K562 (cell line): ENCODE data around the gene COL4A5. TPM values are rescaled to one million over a fixed set of nuclear protein-coding genes. Genes with fewer than 3 reads are reported as not detected.

Source experiments
- ATAC-seq: fragments of 200-7000 bp; cut with Tn5 transposase; 3 replicates; pipeline ENCODE4 v1.9.1; 2020; ENCODE audit warnings: moderate library complexity
- BruUV-seq: library from RNA; stranded (reverse); fragments of 400-500 nt; replicated peaks from 2 replicates; lab custom pipeline; 2021; lab: Mats Ljungman, UMichigan
- CTCF ChIA-PET: fragments of 300-600 bp; formaldehyde crosslinking; extraction: SDS; loops from one replicate; lab custom pipeline; 2021; ENCODE audit warnings: low intra/inter-chr PET ratio; lab: Yijun Ruan, JAX
- POLR2A ChIA-PET: fragments of 300-600, 350-650 bp; sonication (Branson Sonifier 250); formaldehyde crosslinking; extraction: SDS; loops from one replicate; lab custom pipeline; 2021; ENCODE audit warnings: antibody characterized with exemption, inconsistent platforms; lab: Yijun Ruan, JAX
- DNase-seq, 4 experiments: peaks; one replicate each; pipeline versions ENCODE4 v3.0.0 to v3.0.0-alpha.2; 2011 to 2018; ENCODE audit warnings: low spot score in 3 of 4, mixed read lengths in 3 of 4; ENCODE audit errors: extremely low read depth in 1 of 4
- FAIRE-seq: peaks from 2 replicates; lab custom pipeline; 2011; peaks lifted over from hg19 to GRCh38; lab: Jason Lieb, UNC
- H2AFZ ChIP-seq: 2 replicates; pipeline ENCODE4 v1.6.0; 2011; ENCODE audit warnings: low read depth, low read length, control low read depth, inconsistent platforms
- H3K27ac ChIP-seq: fragments of 200-600 bp; 3 replicates; pipeline ENCODE4 v1.8.0; 2011; ENCODE audit warnings: low read depth, mild to moderate bottlenecking, control low read depth, inconsistent platforms, low read length, moderate library complexity, mixed read lengths; ENCODE audit errors: extremely low read depth
- H3K27me3 ChIP-seq, 2 experiments: fragments of 300-600 bp in 1 of 2; 2 replicates in 1 of 2; 3 replicates in 1 of 2; pipeline versions ENCODE4 v1.6.0 to v1.8.0; 2011; ENCODE audit warnings: inconsistent platforms in 2 of 2, low read length in 2 of 2, mild to moderate bottlenecking in 1 of 2, mixed read lengths in 1 of 2, moderate library complexity in 1 of 2; ENCODE audit not compliant: control insufficient read depth in 2 of 2, insufficient read depth in 2 of 2
- H3K36me3 ChIP-seq: fragments of 300-600 bp; 3 replicates; pipeline ENCODE4 v1.8.0; 2011; ENCODE audit warnings: mild to moderate bottlenecking, low read length, inconsistent platforms; ENCODE audit not compliant: control insufficient read depth, insufficient read depth
- H3K4me1 ChIP-seq, 2 experiments: fragments of 200-600 bp in 1 of 2; replicated peaks in 1 of 2; 2 replicates in 1 of 2; 3 replicates in 1 of 2; pipeline versions ENCODE4 v1.5.1 to v1.8.0; 2011; ENCODE audit warnings: inconsistent platforms in 2 of 2, low read length in 2 of 2, mild to moderate bottlenecking in 1 of 2, mixed read lengths in 1 of 2, moderate library complexity in 1 of 2; ENCODE audit not compliant: control insufficient read depth in 2 of 2, insufficient read depth in 2 of 2
- H3K4me2 ChIP-seq: 2 replicates; pipeline ENCODE4 v1.6.1; 2011; ENCODE audit warnings: low read length, control low read depth, inconsistent platforms, mixed read lengths; ENCODE audit not compliant: insufficient read depth
- H3K4me3 ChIP-seq: fragments of 200-600 bp; sonication (generic), shearing (Covaris generic); 2 replicates; pipeline ENCODE4 v1.5.1; 2016; ENCODE audit warnings: control low read depth, inconsistent platforms
- H3K79me2 ChIP-seq: fragments of 200-600 bp; 3 replicates; pipeline ENCODE4 v1.8.0; 2011; ENCODE audit warnings: low read length, inconsistent platforms; ENCODE audit not compliant: control insufficient read depth, insufficient read depth
- H3K9ac ChIP-seq, 2 experiments: 2 replicates each; pipeline versions ENCODE4 v1.6.0 to v1.6.1; 2011; ENCODE audit warnings: low read depth in 2 of 2, low read length in 2 of 2, control low read depth in 1 of 2, inconsistent platforms in 1 of 2, mild to moderate bottlenecking in 1 of 2, mixed read lengths in 1 of 2; ENCODE audit not compliant: insufficient read depth in 1 of 2
- H3K9me1 ChIP-seq: one replicate; pipeline ENCODE4 v1.6.0; 2011; ENCODE audit warnings: inconsistent platforms, mild to moderate bottlenecking, low read length, moderate library complexity; ENCODE audit not compliant: control insufficient read depth, insufficient read depth
- H3K9me3 ChIP-seq: replicated peaks from 2 replicates; pipeline ENCODE4 v1.5.1; 2011; ENCODE audit warnings: low read depth, low read length, inconsistent platforms; ENCODE audit not compliant: control insufficient read depth, insufficient read depth
- H4K20me1 ChIP-seq: replicated peaks from 2 replicates; pipeline ENCODE4 v1.6.1; 2011; ENCODE audit warnings: low read length, inconsistent platforms, mixed read lengths; ENCODE audit not compliant: control insufficient read depth, insufficient read depth
- CBFA2T3 ChIP-seq: fragments of 450-650 bp; IDR thresholded peaks from 2 replicates; pipeline ENCODE4 v1.6.1; 2017
- CC2D1A ChIP-seq: fragments of 450-650 bp; IDR thresholded peaks from 2 replicates; pipeline ENCODE4 v1.6.1; 2017; ENCODE audit warnings: mild to moderate bottlenecking
- CREB1 ChIP-seq, 2 experiments: sonication (generic) in 1 of 2; formaldehyde crosslinking in 1 of 2; IDR thresholded peaks; 2 replicates each; pipeline versions ENCODE4 v1.6.1 to v1.8.0; 2012 to 2022; ENCODE audit warnings: inconsistent platforms in 1 of 2, mild to moderate bottlenecking in 1 of 2, missing genetic modification reagents in 1 of 2, moderate library complexity in 1 of 2
- GATA2 ChIP-seq: sonication (generic); formaldehyde crosslinking; IDR thresholded peaks from 2 replicates; pipeline ENCODE4 v1.4.0; 2020; ENCODE audit warnings: mild to moderate bottlenecking, missing genetic modification reagents
- HDGF ChIP-seq: fragments of 450-650 bp; IDR thresholded peaks from 2 replicates; pipeline ENCODE4 v1.6.1; 2016
- LEF1 ChIP-seq: fragments of 450-650 bp; IDR thresholded peaks from 2 replicates; pipeline ENCODE4 v1.6.1; 2016; ENCODE audit warnings: mild to moderate bottlenecking
- MAFK ChIP-seq: IDR thresholded peaks from 2 replicates; pipeline ENCODE4 v1.6.1; 2011; ENCODE audit warnings: low read length, improper control_type of control experiment
- MTA2 ChIP-seq: fragments of 450-650 bp; IDR thresholded peaks from 2 replicates; pipeline ENCODE4 v1.6.1; 2016; ENCODE audit warnings: low read depth
- PTRF ChIP-seq: fragments of 450-650 bp; IDR thresholded peaks from 2 replicates; pipeline ENCODE4 v1.6.1; 2016; ENCODE audit warnings: mild to moderate bottlenecking, missing genetic modification characterization, missing compliant biosample characterization
- PTTG1 ChIP-seq: fragments of 450-650 bp; IDR thresholded peaks from 2 replicates; pipeline ENCODE4 v1.6.1; 2016; ENCODE audit warnings: low read depth, mild to moderate bottlenecking, missing genetic modification characterization, missing compliant biosample characterization
- RBFOX2 ChIP-seq: fragments of 200-400 bp; formaldehyde crosslinking; IDR thresholded peaks from 2 replicates; pipeline ENCODE4 v1.6.1; 2017; ENCODE audit warnings: low read depth, mild to moderate bottlenecking, low read length, moderate library complexity
- RBM15 ChIP-seq: fragments of 200-400 bp; formaldehyde crosslinking; IDR thresholded peaks from 2 replicates; pipeline ENCODE4 v1.6.1; 2018; ENCODE audit warnings: mild to moderate bottlenecking, low read length, moderate library complexity; ENCODE audit not compliant: insufficient read depth
- SMAD3 ChIP-seq: fragments of 450-650 bp; formaldehyde crosslinking; conservative IDR thresholded peaks from 2 replicates; pipeline ENCODE4 v1.4.0; 2020; ENCODE audit warnings: mild to moderate bottlenecking
- TBP ChIP-seq: optimal IDR thresholded peaks from 2 replicates; pipeline ENCODE3; 2011; ENCODE audit warnings: low read depth, low read length, improper control_type of control experiment
- THRAP3 ChIP-seq: fragments of 450-650 bp; IDR thresholded peaks from 2 replicates; pipeline ENCODE4 v1.6.1; 2016; ENCODE audit warnings: mild to moderate bottlenecking, inconsistent platforms, borderline replicate concordance
- ZNF408 ChIP-seq: fragments of 250-450 bp; sonication (Bioruptor Pico); IDR thresholded peaks from 2 replicates; pipeline ENCODE4 v1.4.0; 2020; ENCODE audit warnings: low read depth, mild to moderate bottlenecking, moderate library complexity
- ZNF507 ChIP-seq: conservative IDR thresholded peaks from 2 replicates; pipeline ENCODE4 v1.6.1; 2017; ENCODE audit warnings: missing genetic modification characterization, missing compliant biosample characterization
- WGBS: fragments of 100-300 bp; shearing (Covaris generic); methylation state at CpG from one replicate; pipeline ENCODE4 v1.1.6; 2016; ENCODE audit warnings: low coverage, mixed read lengths; ENCODE audit not compliant: insufficient coverage; ENCODE audit errors: missing lambda C conversion rate; 5-methylcytosine and 5-hydroxymethylcytosine counted together
- in situ Hi-C: fragments of 300-500 bp; cut with MboI; formaldehyde crosslinking; loops from 4 replicates; pipeline ENCODE4 v1.15.0; 2018; ENCODE audit warnings: inconsistent platforms, mixed read lengths
- intact Hi-C: fragments of 100-400 bp; cut with micrococcal nuclease; formaldehyde crosslinking; loops from 2 replicates; pipeline ENCODE4 v1.14.2; 2022
- polyA plus RNA-seq, 8 experiments: library from polyadenylated mRNA; depleted of rRNA in 4 of 8; stranded (reverse) in 5 of 8; unstranded in 3 of 8; fragments of >200 nt; fragmentation: Nextera tagmentation in 2 of 8; fragmentation: Illumina TruSeq in 1 of 8; extraction: Ambion mirVana in 2 of 8; extraction: Trizol in 1 of 8; gene quantifications; 2 replicates each; pipeline versions ENCODE4 v1.2.1 to v1.2.3, GENCODE V29; 2011 to 2014; ENCODE audit warnings: inconsistent platforms in 1 of 8, missing spikeins in 1 of 8
- total RNA-seq, 7 experiments: library from RNA; depleted of rRNA in 6 of 7; stranded (reverse); fragments of >200 nt in 6 of 7; fragmentation: Illumina TruSeq in 2 of 7; extraction: Trizol in 2 of 7; gene quantifications; 2 replicates each; pipeline versions ENCODE4 v1.2.1 to v1.2.3, GENCODE V29; 2011 to 2021; ENCODE audit warnings: low replicate concordance in 1 of 7
- TF ChIP-seq, protein P1 (sequence below): sonication (generic); formaldehyde crosslinking; IDR thresholded peaks from 2 replicates; pipeline ENCODE4 v1.5.0; 2020; ENCODE audit warnings: missing genetic modification reagents

COL4A5 gene
- total and polyA plus RNA-seq, 9 of the 15 experiments (the other 6 are each of a cell fraction or from before 2014, with no cell fraction given), result 0.66 to 2.5 (median 1.8) TPM

DNA sequence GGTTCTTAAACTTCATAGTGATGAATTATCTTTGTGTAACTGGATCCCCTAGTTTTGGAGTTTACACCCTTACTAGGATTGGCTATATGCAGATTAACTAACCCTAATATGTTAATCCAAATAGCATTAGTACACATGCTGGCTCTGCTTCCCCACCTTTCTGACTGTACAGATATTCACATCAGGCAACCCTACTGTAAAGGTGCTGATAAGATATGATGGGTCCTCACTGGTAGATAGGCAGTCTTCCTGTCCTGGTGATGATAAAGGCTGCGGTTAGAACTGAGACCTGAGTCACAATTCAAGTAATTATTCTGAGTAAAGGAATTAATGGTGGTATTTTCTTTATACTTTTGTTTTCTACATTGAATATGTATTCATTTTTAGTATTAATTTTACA lies 118.6 kb downstream of the COL4A5 start:
- Histone ChIP-seq H3K36me3 (no peaks in the 10 kb centered on the region), H3K27me3 (no peaks in the 10 kb centered on the region), H3K9ac (no peak overlapping the region), H3K27ac (peak overlapping the region; percentile 56), H3K9me3 (no peaks in the 10 kb centered on the region), H3K4me1 (peaks cover 4 to 9% of the 10 kb centered on the region in 2 experiments; a peak in 4 of 5 replicates), H3K4me2 (no peak overlapping the region), H3K79me2 (no peaks in the 10 kb centered on the region), H3K4me3 (no peak overlapping the region), H4K20me1 (no peaks in the 10 kb centered on the region), H2AFZ (peak overlapping the region; percentile 51; the same call in 1 of the 2 replicates), H3K9me1 (no peaks in the 10 kb centered on the region)
- FAIRE-seq (peak; percentile 90), DNase-seq (peak; percentile 74 to 86 (median 78)), ATAC-seq (peak; percentile 92)
- in situ Hi-C loops (no loop called here), intact Hi-C loops (no loop called here)
- no TSS peak for BruUV-seq
- 0% methylated on average over 1 of the region's 1 CpG for WGBS
- ChIA-PET POLR2A (interaction anchor here (0.7 kb wide), 1 partner anchor 1521 kb away, joined by 3 read pairs; no protein-coding TSS in a partner anchor), CTCF (no interaction called here)
- no peak for TF ChIP-seq RBFOX2
- TF ChIP-seq PTTG1 (tag), result no peak
- peak; percentile 93 for TF ChIP-seq MTA2
- TF ChIP-seq ZNF507 (tag), result no peak
- peak; percentile 84 for TF ChIP-seq GATA2 (CRISPR knock-in tag)
- TF ChIP-seq SMAD3 (CRISPR knock-in tag), result no peak
- TF ChIP-seq PTRF (tag), result no peak
- TF ChIP-seq, protein P1, sequence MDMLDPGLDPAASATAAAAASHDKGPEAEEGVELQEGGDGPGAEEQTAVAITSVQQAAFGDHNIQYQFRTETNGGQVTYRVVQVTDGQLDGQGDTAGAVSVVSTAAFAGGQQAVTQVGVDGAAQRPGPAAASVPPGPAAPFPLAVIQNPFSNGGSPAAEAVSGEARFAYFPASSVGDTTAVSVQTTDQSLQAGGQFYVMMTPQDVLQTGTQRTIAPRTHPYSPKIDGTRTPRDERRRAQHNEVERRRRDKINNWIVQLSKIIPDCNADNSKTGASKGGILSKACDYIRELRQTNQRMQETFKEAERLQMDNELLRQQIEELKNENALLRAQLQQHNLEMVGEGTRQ, result no peak
- no peak for TF ChIP-seq TBP
- TF ChIP-seq CREB1 (IDR thresholded peaks at IDR 0.05), result peak; percentile 64
- TF ChIP-seq CREB1 (CRISPR knock-in tag; IDR thresholded peaks at IDR 0.05), result no peak
- no peak for TF ChIP-seq MAFK
- TF ChIP-seq HDGF, result no peak
- no peak for TF ChIP-seq ZNF408 (CRISPR knock-in tag)
- TF ChIP-seq THRAP3, result no peak
- TF ChIP-seq CC2D1A, result peak; percentile 91; the same call in 1 of the 2 replicates
- no peak for TF ChIP-seq RBM15
- peak; percentile 68 for TF ChIP-seq LEF1
- peak; percentile 99 for TF ChIP-seq CBFA2T3
